HepG2 (cell line): ENCODE measurements around the gene MAN2B2. TPM values are rescaled to one million over a fixed set of nuclear protein-coding genes. Genes with fewer than 3 reads are reported as not detected.

ENCODE experiments used
- ARID2 ChIP-seq: sonication (generic); formaldehyde crosslinking; IDR thresholded peaks from 2 replicates; pipeline ENCODE4 v1.8.1; 2022; ENCODE audit warnings: mild to moderate bottlenecking, missing genetic modification reagents, borderline replicate concordance
- BHLHE40 ChIP-seq: IDR thresholded peaks from 2 replicates; pipeline ENCODE4 v1.6.1; 2011; ENCODE audit warnings: low read length, improper control_type of control experiment
- FOXA1 ChIP-seq, 2 experiments: fragments of 450-650 bp in 1 of 2; sonication (generic) in 1 of 2; formaldehyde crosslinking in 1 of 2; IDR thresholded peaks; 2 replicates each; pipeline versions ENCODE4 v1.4.0 to v1.6.1; 2016 to 2020; ENCODE audit warnings: missing genetic modification reagents in 1 of 2
- HIVEP1 ChIP-seq: sonication (generic); formaldehyde crosslinking; IDR thresholded peaks from 2 replicates; pipeline ENCODE4 v1.4.0; 2020; ENCODE audit warnings: mild to moderate bottlenecking, missing genetic modification reagents
- HNF1B ChIP-seq: sonication (generic); formaldehyde crosslinking; IDR thresholded peaks from 2 replicates; pipeline ENCODE4 v1.5.1; 2020; ENCODE audit warnings: mild to moderate bottlenecking, moderate library complexity, missing genetic modification reagents
- HNF4A ChIP-seq: sonication (generic); formaldehyde crosslinking; IDR thresholded peaks from 2 replicates; pipeline ENCODE4 v1.4.0; 2020; ENCODE audit warnings: missing genetic modification reagents
- KIAA2018 ChIP-seq: sonication (generic); formaldehyde crosslinking; IDR thresholded peaks from 2 replicates; pipeline ENCODE4 v1.5.0; 2020; ENCODE audit warnings: mild to moderate bottlenecking, missing genetic modification reagents, borderline replicate concordance
- MXD3 ChIP-seq: IDR thresholded peaks from 2 replicates; pipeline ENCODE4 v1.6.1; 2016; ENCODE audit warnings: mild to moderate bottlenecking, missing biosample characterization, missing genetic modification reagents
- PAF1 ChIP-seq: IDR thresholded peaks from 2 replicates; pipeline ENCODE4 v1.6.1; 2016; ENCODE audit warnings: missing genetic modification reagents, missing compliant biosample characterization
- RAD51 ChIP-seq: fragments of 450-650 bp; IDR thresholded peaks from 2 replicates; pipeline ENCODE4 v1.6.1; 2016; ENCODE audit warnings: borderline replicate concordance
- RARA ChIP-seq: IDR thresholded peaks from 2 replicates; pipeline ENCODE4 v1.6.1; 2016; ENCODE audit warnings: missing genetic modification reagents, missing compliant biosample characterization
- RFXANK ChIP-seq: IDR thresholded peaks from 2 replicates; pipeline ENCODE4 v1.6.1; 2016
- SOX6 ChIP-seq, 2 experiments: fragments of 450-650 bp in 1 of 2; sonication (generic) in 1 of 2; formaldehyde crosslinking in 1 of 2; IDR thresholded peaks; 2 replicates each; pipeline versions ENCODE4 v1.4.0 to v1.6.1; 2017 to 2020; ENCODE audit warnings: antibody characterized with exemption in 1 of 2, mild to moderate bottlenecking in 1 of 2, missing genetic modification reagents in 1 of 2
- THAP11 ChIP-seq: IDR thresholded peaks from 2 replicates; pipeline ENCODE4 v1.6.1; 2016; ENCODE audit warnings: missing biosample characterization, missing genetic modification reagents
- ZNF12 ChIP-seq: sonication (generic); formaldehyde crosslinking; IDR thresholded peaks from 2 replicates; pipeline ENCODE4 v1.5.0; 2020; ENCODE audit warnings: missing genetic modification reagents
- ZNF292 ChIP-seq: sonication (generic); formaldehyde crosslinking; IDR thresholded peaks from 2 replicates; pipeline ENCODE4 v1.8.1; 2022; ENCODE audit warnings: mild to moderate bottlenecking, low read depth, missing genetic modification reagents, borderline replicate concordance
- ZSCAN5A ChIP-seq: sonication (generic); formaldehyde crosslinking; IDR thresholded peaks from 2 replicates; pipeline ENCODE4 v1.8.0; 2022; ENCODE audit warnings: mild to moderate bottlenecking, missing genetic modification reagents, borderline replicate concordance
- polyA plus RNA-seq, 8 experiments: library from polyadenylated mRNA; depleted of rRNA in 3 of 8; stranded (reverse) in 7 of 8; unstranded in 1 of 8; fragments of >200 nt; fragmentation: Illumina TruSeq in 4 of 8; extraction: Trizol in 4 of 8; gene quantifications; 2 replicates each; pipeline versions ENCODE4 v1.2.1 to v1.2.3, GENCODE V29; 2011 to 2016; ENCODE audit warnings: low read depth in 4 of 8, missing spikeins in 1 of 8, mixed read lengths in 1 of 8; ENCODE audit not compliant: insufficient read depth in 1 of 8
- total RNA-seq, 5 experiments: library from RNA; depleted of rRNA; stranded (reverse); fragments of >200 nt; fragmentation: Illumina TruSeq; extraction: Trizol; gene quantifications; 2 replicates each; pipeline ENCODE4 v1.2.3, GENCODE V29; 2016; ENCODE audit warnings: low read depth in 1 of 5

MAN2B2 gene
- total and polyA plus RNA-seq, 2 of the 13 experiments (the other 11 are each of a cell fraction or from before 2014, with no cell fraction given): 4.8 to 5.4 TPM

- TF ChIP-seq KIAA2018 (CRISPR knock-in tag) (no peak), ARID2 (no peak), PAF1 (CRISPR knock-in tag) (no peak), HNF4A (CRISPR knock-in tag) (no peak), HIVEP1 (no peak), HNF1B (CRISPR knock-in tag) (0 out of 2 replicates have a peak, but pooled peaks have one; percentile 23), FOXA1 (IDR thresholded peaks at IDR 0.05) (no peak), FOXA1 (CRISPR knock-in tag; IDR thresholded peaks at IDR 0.05) (peak; percentile 28; the same call in 1 of the 2 replicates), SOX6 (IDR thresholded peaks at IDR 0.05) (no peak), SOX6 (CRISPR knock-in tag; IDR thresholded peaks at IDR 0.05) (no peak), RAD51 (peak; percentile 81; the same call in 1 of the 2 replicates), THAP11 (CRISPR knock-in tag) (peak; percentile 51), BHLHE40 (peak; percentile 93), RARA (peak; percentile 59), ZNF292 (CRISPR knock-in tag) (peak; percentile 31; the same call in 1 of the 2 replicates), MXD3 (0 out of 2 replicates have a peak, but pooled peaks have one; percentile 24), ZSCAN5A (CRISPR knock-in tag) (no peak), RFXANK (CRISPR knock-in tag) (no peak), ZNF12 (no peak)
Measured at GRCh38 chr4:6647582-6648230, 72.7 kb downstream of the MAN2B2 start (continued).
